KMS-11 (cell line): ENCODE results near the gene AHSP.

ENCODE experiments used
- H2AFZ ChIP-seq: fragments of 200-600 bp; sonication (generic); 2 replicates; pipeline ENCODE4 v1.6.1; 2016; ENCODE audit warnings: antibody characterized with exemption, mixed run types, low read depth
- H3K27ac ChIP-seq: fragments of 200-600 bp; sonication (generic); 2 replicates; pipeline ENCODE4 v1.6.1; 2016; ENCODE audit warnings: mild to moderate bottlenecking, mixed run types
- H3K27me3 ChIP-seq: fragments of 200-600 bp; sonication (generic); 2 replicates; pipeline ENCODE4 v1.6.1; 2017; ENCODE audit warnings: mild to moderate bottlenecking, low read depth, mixed run types, moderate library complexity; ENCODE audit not compliant: insufficient read depth
- H3K36me3 ChIP-seq: fragments of 200-600 bp; sonication (generic); 2 replicates; pipeline ENCODE4 v1.6.1; 2017; ENCODE audit warnings: mild to moderate bottlenecking, mixed run types; ENCODE audit not compliant: insufficient read depth
- H3K4me1 ChIP-seq: fragments of 200-600 bp; sonication (generic); 2 replicates; pipeline ENCODE4 v1.6.1; 2016; ENCODE audit warnings: mild to moderate bottlenecking, low read depth, mixed run types; ENCODE audit not compliant: poor library complexity, severe bottlenecking
- H3K4me2 ChIP-seq: fragments of 200-600 bp; sonication (generic); 2 replicates; pipeline ENCODE4 v1.7.0; 2016; ENCODE audit warnings: mild to moderate bottlenecking, mixed run types
- H3K4me3 ChIP-seq: fragments of 200-600 bp; sonication (generic); IDR thresholded peaks from 2 replicates; pipeline ENCODE4 v1.6.1; 2017; ENCODE audit warnings: low read depth, low read length, mixed read lengths; ENCODE audit not compliant: insufficient read depth
- H3K79me2 ChIP-seq: fragments of 200-600 bp; sonication (generic); 2 replicates; pipeline ENCODE4 v1.6.1; 2016; ENCODE audit warnings: low read depth, mixed run types; ENCODE audit not compliant: insufficient read depth
- H3K9ac ChIP-seq: fragments of 200-600 bp; sonication (generic); 2 replicates; pipeline ENCODE4 v1.6.1; 2016; ENCODE audit warnings: mild to moderate bottlenecking, mixed run types
- H4K20me1 ChIP-seq: fragments of 200-600 bp; sonication (generic); 2 replicates; pipeline ENCODE4 v1.6.1; 2016; ENCODE audit warnings: mild to moderate bottlenecking, mixed run types; ENCODE audit not compliant: insufficient read depth
- TF ChIP-seq, protein P1 (sequence below): fragments of 200-600 bp; sonication (generic); conservative IDR thresholded peaks from 2 replicates; pipeline ENCODE4 v1.6.1; 2017; ENCODE audit warnings: low read depth, mild to moderate bottlenecking, antibody characterized with exemption, low read length, moderate library complexity, mixed read lengths

AHSP gene

DNA sequence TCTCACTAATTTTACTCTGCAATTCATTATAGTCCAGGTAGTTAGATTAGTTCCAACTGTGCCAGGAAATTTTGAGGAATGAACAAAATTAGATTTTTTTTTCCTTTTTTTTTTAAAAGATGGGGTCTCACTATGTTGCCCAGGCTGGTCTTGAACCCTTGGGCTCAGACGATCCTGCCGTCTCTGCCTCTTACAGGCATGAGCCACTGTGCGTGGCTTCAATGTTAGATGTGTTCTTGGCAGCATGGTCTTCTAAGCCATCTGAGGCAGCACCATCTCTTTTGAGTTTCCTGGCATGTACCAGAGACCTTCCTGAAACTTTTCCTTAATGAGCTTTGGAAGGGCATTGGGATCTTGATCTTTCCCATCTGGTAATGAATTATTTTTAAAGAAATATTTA lies 2.6 kb upstream of the AHSP start:
- TF ChIP-seq, protein P1, sequence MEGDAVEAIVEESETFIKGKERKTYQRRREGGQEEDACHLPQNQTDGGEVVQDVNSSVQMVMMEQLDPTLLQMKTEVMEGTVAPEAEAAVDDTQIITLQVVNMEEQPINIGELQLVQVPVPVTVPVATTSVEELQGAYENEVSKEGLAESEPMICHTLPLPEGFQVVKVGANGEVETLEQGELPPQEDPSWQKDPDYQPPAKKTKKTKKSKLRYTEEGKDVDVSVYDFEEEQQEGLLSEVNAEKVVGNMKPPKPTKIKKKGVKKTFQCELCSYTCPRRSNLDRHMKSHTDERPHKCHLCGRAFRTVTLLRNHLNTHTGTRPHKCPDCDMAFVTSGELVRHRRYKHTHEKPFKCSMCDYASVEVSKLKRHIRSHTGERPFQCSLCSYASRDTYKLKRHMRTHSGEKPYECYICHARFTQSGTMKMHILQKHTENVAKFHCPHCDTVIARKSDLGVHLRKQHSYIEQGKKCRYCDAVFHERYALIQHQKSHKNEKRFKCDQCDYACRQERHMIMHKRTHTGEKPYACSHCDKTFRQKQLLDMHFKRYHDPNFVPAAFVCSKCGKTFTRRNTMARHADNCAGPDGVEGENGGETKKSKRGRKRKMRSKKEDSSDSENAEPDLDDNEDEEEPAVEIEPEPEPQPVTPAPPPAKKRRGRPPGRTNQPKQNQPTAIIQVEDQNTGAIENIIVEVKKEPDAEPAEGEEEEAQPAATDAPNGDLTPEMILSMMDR, result no peak
- Histone ChIP-seq H3K4me1 (no peaks in the 10 kb centered on the region), H4K20me1 (no peaks in the 10 kb centered on the region), H3K27ac (no peak overlapping the region), H3K9ac (no peak overlapping the region), H2AFZ (no peak overlapping the region), H3K27me3 (no peaks in the 10 kb centered on the region), H3K4me2 (no peak overlapping the region), H3K4me3 (no peak overlapping the region), H3K79me2 (no peaks in the 10 kb centered on the region), H3K36me3 (no peaks in the 10 kb centered on the region)

DNA sequence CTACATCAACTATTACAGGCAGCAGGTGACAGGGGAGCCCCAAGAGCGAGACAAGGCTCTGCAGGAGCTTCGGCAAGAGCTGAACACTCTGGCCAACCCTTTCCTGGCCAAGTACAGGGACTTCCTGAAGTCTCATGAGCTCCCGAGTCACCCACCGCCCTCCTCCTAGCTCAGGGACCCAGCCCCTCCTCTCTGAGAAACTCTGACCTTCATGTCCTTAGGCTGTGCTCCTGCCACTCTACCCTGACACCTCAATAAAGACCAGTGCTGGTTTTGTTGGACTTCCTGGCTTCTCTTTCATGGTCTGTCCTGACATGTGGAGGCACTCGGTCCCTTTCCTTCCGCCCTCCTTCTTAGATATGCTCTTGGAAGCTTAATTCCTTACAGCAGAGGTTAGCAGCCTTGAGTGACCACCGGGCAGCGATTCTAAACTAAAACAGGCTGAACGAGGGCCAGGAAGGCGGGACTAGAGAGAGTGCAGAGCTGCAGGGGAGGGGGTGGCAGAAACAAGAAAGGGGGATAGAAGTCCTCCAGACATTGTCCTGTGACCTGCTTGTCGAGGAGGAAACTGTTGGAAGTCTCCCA lies 915 bp downstream of the AHSP start:
- Histone ChIP-seq H3K4me1 (no peaks in the 10 kb centered on the region), H3K4me2 (no peak overlapping the region), H2AFZ (no peak overlapping the region), H4K20me1 (no peaks in the 10 kb centered on the region), H3K9ac (no peak overlapping the region), H3K4me3 (no peak overlapping the region), H3K36me3 (no peaks in the 10 kb centered on the region), H3K27ac (no peak overlapping the region), H3K79me2 (no peaks in the 10 kb centered on the region), H3K27me3 (no peaks in the 10 kb centered on the region)
- TF ChIP-seq, protein P1, result no peak

DNA sequence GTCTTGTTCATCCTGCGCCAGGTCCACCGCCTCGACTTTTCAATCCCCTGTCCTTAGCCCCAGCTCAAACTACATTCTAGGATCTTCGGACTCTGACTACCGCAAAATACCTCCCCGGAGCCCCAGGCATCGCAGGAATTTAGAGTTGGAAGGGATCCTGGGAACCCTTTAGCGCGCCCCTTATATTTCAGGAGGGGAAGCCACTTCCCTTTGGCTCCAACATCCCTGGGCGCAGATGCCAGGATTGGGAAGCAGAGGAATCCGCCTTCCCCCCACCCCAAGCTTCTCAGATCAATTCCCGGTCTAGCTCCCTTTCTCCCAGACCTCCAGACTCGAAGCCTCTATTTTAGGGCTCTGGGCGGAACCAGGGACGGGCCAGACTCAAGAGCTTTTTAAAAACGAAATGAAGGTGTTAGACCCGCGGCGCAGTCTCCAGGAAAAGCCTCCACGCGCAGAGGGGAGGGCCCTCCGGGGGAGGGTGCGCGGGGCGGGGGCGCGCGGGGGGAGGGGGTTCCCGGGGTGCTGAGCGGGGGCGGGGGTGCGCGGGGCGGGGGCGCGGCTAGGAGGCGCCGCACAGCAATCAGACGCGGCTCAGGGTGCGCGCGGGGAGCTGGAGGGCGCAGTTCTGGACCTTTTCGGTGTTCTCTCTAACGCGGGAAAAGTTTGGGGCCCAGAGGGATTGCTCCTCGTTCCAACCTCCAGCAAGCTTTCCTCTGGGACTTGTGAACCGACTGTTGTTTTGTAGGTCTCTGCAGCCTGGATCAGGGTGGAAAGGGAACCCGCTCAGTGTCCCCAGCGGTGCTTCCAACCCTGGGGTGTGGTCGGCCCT lies 1.6 kb downstream of the AHSP start:
- H3K4me1 ChIP-seq, result no peaks in the 10 kb centered on the region
- H2AFZ ChIP-seq, result no peak overlapping the region
- TF ChIP-seq, protein P1, result no peak
- no peak overlapping the region for H3K9ac ChIP-seq
- H3K27ac ChIP-seq, result no peak overlapping the region
- H3K4me3 ChIP-seq, result no peak overlapping the region
- H4K20me1 ChIP-seq, result no peaks in the 10 kb centered on the region
- no peak overlapping the region for H3K4me2 ChIP-seq
- no peaks in the 10 kb centered on the region for H3K36me3 ChIP-seq
- H3K79me2 ChIP-seq, result no peaks in the 10 kb centered on the region
- H3K27me3 ChIP-seq, result no peaks in the 10 kb centered on the region

DNA sequence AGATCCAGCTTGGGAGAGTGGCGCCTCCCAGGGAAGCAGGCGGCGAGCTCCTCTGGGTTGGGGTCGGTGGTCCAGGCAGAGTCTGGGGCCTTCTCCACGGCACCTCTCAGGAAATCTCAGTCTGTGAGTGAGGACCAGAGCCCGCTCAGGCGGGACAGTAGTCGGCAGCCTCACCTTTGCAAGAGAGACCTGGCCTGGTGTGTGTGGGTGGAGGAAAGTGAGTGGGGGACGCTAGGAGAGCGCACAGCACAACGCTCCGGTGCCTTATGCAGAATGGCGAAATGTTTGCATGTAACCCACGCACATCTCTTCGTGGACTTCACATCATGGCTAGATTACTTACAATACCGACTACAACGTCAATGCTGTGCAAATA lies 2.2 kb downstream of the AHSP start:
- TF ChIP-seq, protein P1, result no peak
- Histone ChIP-seq H4K20me1 (no peaks in the 10 kb centered on the region), H3K27me3 (no peaks in the 10 kb centered on the region), H3K4me1 (no peaks in the 10 kb centered on the region), H3K36me3 (no peaks in the 10 kb centered on the region), H3K4me3 (no peak overlapping the region), H3K27ac (no peak overlapping the region), H3K4me2 (no peak overlapping the region), H3K9ac (no peak overlapping the region), H2AFZ (no peak overlapping the region), H3K79me2 (no peaks in the 10 kb centered on the region)
